GM10248 (cell line): Measurements from ENCODE around the gene CENPX.

Experiments
- CTCF ChIA-PET: fragments of 300-600 bp; sonication (Branson Sonifier 250); formaldehyde crosslinking; extraction: SDS; loops from one replicate; lab custom pipeline; 2021; ENCODE audit warnings: antibody characterized with exemption; lab: Yijun Ruan, JAX
- POLR2A ChIA-PET: fragments of 350-650 bp; sonication (Branson Sonifier 250); formaldehyde crosslinking; extraction: SDS; loops from one replicate; lab custom pipeline; 2020; ENCODE audit warnings: antibody characterized with exemption; lab: Yijun Ruan, JAX
- DNase-seq: peaks from one replicate; pipeline ENCODE4 v3.0.0; 2012; ENCODE audit errors: extremely low spot score
- CTCF ChIP-seq: IDR thresholded peaks from 2 replicates; pipeline ENCODE4 v1.5.1; 2012; ENCODE audit warnings: mild to moderate bottlenecking, low read depth; ENCODE audit errors: extremely low read depth, missing control alignments, control extremely low read depth

The CENPX gene

GRCh38 chr17:82015311-82015971 is 7.2 kb downstream of the CENPX start:
- ChIA-PET CTCF (interaction anchor here (0.8 to 10.6 kb wide), 3 partner anchors 22 to 55 kb away, joined by 4 to 106 read pairs (median 5); partner anchors contain the start of genes DCXR and NOTUM), POLR2A (interaction anchor here (0.5 kb wide), 1 partner anchor 269 kb away, joined by 3 read pairs; no protein-coding TSS in a partner anchor)
- no peak for TF ChIP-seq CTCF
- no peak for DNase-seq

DNA sequence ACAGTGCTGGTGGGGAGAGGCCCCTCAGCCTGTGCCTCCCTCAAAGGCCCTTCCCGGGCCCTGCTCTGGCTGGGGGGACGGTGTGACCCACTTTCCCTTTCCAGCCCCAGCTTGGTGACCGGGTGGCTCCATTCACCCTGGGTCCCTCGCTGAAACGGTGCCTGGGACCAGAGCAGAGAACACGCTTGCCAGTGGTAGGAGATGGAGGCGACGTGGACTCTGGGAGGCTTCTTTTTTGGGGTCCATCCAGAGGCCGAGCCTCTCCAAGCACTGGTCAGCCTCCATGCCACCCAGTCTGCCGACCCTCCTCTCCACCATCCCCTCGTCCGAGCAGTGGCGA is 7.7 kb downstream of the CENPX start:
- ChIA-PET CTCF (interaction anchor here (0.8 to 10.6 kb wide), 2 partner anchors 23 to 55 kb away, joined by 4 to 106 read pairs; partner anchors contain the start of genes DCXR and NOTUM), POLR2A (interaction anchor here (0.5 to 0.6 kb wide), 2 partner anchors 270 to 514 kb away, joined by 3 to 7 read pairs; no protein-coding TSS in a partner anchor)
- DNase-seq: no peak
- no peak for TF ChIP-seq CTCF

DNA sequence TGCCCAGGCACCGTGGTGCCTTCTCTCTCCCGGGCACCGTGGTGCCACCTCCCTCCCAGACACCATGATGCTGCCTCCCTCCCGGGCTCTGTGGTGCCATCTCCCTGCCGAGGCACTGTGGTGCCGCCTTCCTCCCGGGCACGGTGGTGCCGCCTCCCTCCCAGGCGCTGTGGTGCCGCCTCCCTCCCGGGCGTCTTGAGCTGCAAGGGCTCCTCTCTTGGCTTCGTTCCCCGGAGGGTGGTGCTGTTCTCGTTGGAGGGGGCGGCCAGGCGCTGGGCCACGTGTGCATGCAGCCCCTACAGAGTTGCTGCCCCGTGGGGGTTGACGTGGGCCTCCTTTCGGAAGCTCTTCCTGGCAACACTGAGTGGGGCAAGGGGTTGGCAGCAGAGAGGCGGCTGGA is 8.2 kb downstream of the CENPX start:
- TF ChIP-seq CTCF: no peak
- no peak for DNase-seq
- ChIA-PET CTCF (interaction anchor here (0.8 to 10.6 kb wide), 2 partner anchors 23 to 54 kb away, joined by 4 to 106 read pairs; partner anchors contain the start of genes DCXR and NOTUM), POLR2A (interaction anchor here (0.6 kb wide), 1 partner anchor 514 kb away, joined by 7 read pairs; no protein-coding TSS in a partner anchor)

- DNase-seq: no peak
- ChIA-PET CTCF (interaction anchor here (1.3 to 10.6 kb wide), 3 partner anchors 8 to 54 kb away, joined by 5 to 106 read pairs (median 6); partner anchors contain the start of gene NOTUM), POLR2A (no interaction called here)
- TF ChIP-seq CTCF: no peak
Measured at GRCh38 chr17:82013772-82014321, 8.8 kb downstream of the CENPX start.

DNA sequence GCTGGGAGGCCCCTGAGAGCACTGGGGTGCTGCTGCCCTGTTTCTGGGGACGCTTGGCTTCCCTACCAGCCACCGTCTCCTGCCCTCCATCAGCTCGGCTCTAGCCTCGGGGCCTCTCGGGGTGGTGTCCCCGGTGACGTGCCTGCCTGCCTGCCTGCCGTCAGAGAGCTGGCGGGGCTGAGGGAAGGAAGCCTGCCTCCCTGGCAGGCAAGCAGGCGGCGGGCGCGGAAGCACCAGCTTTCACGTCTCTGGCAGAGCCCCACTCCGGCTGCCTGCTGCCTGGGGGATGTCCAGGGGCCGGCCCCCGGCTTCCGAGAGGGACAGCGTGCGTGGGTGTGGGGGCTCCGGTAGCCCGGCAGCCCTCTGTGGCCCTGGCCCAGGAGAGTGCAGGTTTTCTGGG is 9.3 kb downstream of the CENPX start:
- CTCF ChIA-PET: interaction anchor here (1.3 to 1.6 kb wide), 2 partner anchors 8 to 54 kb away, joined by 5 to 6 read pairs; no protein-coding TSS in a partner anchor
- no peak for DNase-seq
- POLR2A ChIA-PET: no interaction called here
- TF ChIP-seq CTCF: no peak

DNA sequence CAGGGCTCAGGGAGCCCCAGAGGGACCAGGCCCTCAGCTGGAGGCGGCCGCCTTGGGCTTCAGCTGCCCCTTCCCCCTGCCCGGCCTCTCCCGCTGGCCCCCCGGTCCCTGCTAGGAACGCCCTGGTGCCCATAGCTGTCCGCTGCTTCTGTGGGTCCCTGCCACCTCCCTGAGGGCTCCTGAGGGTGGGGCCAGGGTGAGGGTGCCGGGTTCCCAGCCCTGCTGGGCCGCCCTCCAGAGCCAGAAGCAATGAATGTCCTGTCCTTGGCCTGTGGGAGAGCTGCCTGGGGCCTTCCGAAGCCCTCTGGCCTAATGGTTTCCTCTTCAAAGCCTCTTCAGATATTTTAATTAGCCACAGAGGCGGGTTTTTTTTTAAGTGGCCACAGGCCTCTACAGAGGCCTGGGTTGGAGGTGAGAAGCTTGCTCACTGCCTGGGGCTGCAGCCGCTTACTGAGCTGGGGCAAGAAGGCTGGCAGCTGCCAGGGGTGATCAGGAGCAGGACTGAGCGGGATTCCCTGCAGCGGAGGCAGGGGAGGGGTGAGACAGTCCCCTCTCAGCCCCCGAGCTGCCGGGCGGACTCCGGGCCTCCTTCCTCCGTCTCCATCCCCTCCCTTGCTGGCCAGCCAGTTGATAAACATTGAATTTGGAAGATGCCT is 9.9 kb downstream of the CENPX start:
- CTCF ChIA-PET: interaction anchor here (1.3 to 1.6 kb wide), 2 partner anchors 9 to 53 kb away, joined by 5 to 6 read pairs; no protein-coding TSS in a partner anchor

More for the DNA sequence above, 9.9 kb downstream of the CENPX start:
- POLR2A ChIA-PET: no interaction called here
- TF ChIP-seq CTCF: no peak
- DNase-seq: no peak
